NK-92 (cell line): ENCODE data around the gene NFATC3.

Source experiments
- DNase-seq: peaks from one replicate; lab custom pipeline; 2025; ENCODE audit not compliant: unreplicated experiment; lab: John Stamatoyannopoulos, UW

Gene NFATC3

DNA sequence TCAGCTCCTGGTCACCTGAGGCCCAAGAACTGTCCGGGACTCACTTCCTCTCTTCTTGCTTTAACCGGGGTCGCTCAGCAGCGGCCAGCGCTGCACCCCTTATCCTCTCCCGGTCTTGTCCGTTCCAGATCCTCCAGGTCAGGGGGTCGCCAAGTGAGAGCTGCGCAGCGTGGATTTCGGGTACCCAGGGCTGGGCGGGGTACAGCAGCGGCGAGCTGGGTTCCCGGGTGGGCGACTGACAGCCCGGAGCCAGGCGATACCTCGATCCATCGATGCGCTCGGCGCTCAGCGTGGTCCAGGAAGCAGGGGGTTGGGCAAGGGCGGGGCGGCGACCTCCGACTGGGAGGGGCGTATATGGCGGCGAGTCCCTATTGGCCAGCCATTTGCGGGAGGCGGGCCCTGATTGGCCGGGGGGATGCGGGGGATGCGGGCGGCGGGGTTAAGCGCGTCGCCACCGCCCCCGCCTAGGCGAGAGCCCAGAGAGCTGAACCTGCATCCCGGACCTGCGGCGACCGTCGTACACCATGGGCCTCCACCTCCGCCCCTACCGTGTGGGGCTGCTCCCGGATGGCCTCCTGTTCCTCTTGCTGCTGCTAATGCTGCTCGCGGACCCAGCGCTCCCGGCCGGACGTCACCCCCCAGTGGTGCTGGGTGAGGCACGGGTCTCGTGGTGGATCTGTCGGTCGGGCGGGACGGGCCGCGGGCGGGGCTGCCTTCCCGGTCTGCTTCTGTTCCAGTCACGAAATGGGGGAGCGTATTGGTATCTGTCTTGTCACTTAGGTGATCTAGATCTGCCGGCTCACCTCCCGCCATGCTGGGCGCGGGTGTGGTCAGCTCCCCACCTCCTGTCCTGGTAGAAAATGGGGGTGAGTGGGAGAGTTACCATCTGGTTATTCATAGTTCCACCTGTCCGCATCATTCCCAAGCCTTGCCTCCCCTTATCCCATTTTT lies 160.0 kb downstream of the NFATC3 start, which contains the start of gene PLA2G15:
PLA2G15 (plus strand) TSS at position 471 of the 951 bp plus-strand sequence; CDS start at position 525, 54 bp downstream.
- peak; percentile 34 for DNase-seq

DNA sequence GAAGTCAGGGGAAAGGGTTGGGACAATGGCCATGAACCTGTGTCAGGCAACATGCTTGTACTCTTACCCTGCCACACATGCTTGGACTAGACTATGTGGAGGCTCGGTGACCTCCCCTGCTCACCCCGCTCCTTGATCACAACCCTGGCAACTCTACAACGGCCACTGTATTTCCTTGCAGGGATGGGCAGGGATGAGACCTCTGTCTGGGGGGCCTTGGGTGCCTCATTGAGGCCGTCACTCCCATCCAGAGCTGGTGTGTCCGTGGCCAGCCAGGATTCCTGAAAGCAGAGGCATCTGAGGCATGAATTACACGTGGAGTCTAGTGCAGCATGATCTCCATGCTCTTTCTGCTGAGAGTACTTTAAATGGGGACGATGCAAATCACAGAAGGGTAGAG lies 161.0 kb downstream of the NFATC3 start:
- DNase-seq, result no peak

DNA sequence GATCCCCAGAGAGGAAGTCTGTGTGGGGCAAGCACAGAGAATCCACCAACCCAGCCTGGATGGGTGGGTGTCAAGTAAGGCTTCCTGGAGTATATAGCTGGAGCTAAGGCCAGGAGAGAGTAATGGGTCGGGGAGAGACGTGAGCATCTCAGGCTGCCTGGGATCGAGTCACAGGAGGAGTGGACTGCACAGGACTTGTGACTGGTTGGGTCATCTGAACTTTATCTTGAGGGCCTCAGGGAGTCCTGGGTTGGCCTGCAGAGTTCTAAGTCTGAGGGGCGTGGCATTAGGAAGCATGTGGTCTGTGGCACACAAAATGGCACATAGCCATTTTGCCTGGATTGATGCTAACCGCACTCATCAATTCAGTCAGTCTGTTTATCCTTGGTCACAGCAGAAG lies 161.5 kb downstream of the NFATC3 start:
- DNase-seq, result no peak

DNA sequence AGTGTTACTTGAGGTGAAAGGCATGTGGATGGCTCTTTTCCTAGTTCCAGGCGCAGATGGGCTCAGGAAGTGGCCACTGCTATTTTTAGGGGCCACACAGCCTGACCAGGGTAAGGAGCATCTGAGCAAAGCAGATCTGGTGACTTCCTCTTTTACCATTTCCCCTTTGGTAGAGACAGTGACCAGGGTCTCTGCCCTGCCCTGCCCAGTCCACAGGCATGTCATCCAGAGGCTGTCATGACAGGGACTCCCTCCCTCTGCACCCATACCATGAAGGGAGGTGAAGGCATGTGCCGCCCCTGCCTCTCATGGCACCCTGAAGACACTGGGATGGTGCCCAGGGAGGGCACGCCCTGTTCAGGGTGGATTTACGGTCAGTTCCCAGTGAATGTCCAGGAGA lies 162.2 kb downstream of the NFATC3 start:
- DNase-seq, result no peak

DNA sequence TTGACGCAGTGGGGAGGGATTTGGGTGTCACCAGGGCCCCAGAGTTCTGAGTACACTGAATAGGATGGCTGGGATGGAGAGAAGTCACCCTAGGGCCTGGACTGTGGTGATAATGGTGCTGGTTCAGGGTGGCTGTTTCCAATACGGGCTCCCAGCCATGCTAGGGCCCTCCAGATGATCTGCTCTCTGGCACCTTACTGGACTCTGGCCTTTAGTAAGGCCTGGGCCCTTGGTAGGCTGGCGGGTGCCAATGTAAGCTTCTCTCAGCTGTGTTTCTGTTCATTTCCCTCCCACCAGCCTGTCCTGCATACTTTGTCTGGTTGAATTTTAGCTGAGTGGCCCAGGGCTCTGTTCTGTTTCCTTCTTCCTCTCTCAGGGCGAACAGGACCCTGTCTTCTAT lies 162.8 kb downstream of the NFATC3 start:
- no peak for DNase-seq

DNA sequence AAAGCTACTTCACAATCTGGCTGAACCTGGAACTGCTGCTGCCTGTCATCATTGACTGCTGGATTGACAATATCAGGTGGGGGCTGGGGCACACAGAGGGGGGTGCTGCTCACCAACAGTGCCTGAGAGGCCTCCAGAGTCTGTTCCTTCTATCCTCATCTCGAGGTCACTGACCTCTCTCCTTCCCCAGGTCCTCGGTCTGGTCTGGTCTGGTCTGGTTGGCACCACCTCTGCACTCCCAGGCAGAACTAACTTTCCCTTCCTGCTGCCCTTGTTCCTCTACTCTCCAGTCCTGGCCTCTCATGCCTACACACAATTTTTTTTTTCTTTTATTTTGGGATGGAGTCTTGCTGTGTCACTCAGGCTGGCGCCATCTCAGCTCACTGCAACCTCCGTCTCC lies 164.2 kb downstream of the NFATC3 start:
- DNase-seq, result no peak

DNA sequence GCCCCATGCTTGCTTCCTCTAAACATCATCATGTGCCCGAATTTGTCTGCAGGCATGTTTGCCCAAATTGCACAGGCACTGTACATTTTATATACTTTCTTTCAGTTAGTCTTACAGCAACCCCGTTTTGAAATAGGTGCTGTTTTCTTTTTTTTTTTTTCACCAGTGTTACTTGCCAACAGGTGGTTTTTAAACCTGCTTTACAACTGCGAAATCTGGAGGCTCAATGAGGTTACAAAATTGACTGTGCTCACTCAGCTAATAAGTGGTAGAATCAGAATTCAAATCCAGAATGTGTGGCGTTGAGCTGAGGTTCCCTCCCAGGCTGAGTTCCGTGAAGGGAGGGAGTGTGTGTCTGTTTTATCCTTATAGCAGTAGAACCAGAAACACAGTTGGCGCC lies 165.8 kb downstream of the NFATC3 start:
- no peak for DNase-seq

DNA sequence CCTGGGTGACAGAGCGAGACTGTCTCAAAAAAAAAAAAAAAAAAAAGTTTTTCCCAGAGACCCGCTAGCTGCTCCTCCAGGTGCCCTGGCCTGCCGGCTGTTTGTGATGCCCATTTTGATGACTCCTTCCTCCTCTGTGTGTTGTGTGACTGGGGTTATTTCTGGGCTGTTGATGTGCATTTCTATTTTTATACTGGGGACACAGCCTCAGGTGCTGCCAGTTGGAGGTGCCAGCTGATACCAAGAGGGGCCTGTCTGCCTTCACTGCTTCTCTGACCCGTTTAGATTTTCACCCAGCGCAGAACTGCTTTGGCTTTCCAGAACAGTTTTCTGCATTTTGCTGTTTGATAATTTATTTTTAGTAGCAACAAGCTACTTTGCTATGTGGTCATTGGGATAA lies 166.7 kb downstream of the NFATC3 start:
- no peak for DNase-seq

DNA sequence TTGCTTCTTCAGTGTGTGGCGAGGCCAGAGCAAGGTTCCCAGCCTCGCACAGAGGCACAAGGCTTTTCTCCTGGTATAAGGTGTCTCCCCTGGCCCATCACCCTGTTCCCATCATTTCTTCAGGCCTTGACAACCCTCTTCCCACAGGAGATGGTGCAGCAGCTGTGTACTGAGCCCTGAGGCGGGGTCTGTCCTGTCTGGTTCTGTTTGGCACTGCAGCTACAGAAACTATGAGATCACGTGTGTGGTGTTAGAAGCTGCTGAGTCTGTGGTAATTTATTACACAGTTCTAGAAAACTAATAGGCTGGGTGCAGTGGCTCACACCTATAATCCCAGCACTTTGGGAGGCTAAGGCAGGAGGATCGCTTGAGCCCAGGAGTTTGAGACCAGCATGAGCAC lies 167.2 kb downstream of the NFATC3 start:
- DNase-seq, result no peak

DNA sequence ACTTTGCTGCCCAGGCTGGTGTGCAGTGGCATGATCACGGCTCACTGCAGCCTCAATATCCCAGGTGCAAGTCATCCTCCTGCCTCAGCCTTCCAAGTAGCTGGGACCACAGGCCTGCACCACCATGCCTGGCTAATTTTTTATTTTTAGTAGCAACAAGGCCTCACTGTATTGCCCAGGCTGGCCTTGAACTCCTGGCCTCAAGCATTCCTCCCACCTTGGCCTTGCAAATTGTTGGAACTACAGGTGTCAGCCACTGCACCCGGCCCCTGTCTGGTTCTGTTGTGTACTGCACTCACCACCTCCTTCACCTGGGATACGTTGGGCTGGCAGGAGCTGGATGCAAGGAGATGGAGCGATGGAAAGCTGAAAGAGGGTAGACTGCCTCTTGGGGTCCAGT lies 168.6 kb downstream of the NFATC3 start:
- DNase-seq, result no peak

DNA sequence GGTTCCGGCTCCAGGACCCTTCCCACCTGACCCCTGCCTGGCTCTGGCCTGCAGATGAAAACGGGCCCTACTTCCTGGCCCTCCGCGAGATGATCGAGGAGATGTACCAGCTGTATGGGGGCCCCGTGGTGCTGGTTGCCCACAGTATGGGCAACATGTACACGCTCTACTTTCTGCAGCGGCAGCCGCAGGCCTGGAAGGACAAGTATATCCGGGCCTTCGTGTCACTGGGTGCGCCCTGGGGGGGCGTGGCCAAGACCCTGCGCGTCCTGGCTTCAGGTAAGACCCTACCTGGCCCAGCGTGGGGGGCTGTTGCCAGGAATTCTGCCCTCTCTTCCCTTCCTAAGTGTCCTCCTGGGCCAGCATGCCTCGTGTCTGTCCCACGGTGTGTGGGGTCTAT lies 170.5 kb downstream of the NFATC3 start:
- DNase-seq, result no peak

DNA sequence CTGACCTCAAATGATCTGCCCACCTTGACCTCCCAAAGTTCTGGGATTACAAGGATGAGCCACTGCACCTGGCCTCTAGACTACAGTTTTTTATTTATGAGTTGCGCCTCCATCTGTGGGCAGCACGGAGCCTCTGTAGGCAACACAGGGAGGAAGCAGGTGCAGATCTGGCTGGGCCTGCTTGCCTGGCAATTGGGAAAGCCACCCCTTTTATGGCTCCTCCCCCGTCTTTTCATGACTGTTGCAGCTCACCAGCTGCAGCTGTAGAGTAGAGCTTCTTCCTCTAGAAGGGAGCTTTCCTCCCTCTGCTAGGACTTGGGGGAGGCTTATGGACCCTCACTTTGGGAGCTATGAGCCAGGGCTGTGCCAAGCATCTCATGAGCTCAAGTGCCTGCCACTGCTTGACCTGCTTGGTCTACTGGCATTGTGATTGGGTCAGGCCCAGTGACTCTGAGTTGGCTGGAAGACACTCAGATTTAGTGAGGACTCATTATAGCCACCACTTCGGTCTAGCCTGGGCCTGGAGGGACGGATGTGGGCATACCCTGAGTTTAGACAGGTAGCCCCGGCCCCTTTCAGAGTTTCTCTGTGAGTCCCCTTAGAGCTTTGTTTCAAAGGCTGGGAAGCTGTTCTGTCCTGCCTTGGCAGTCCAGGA lies 172.2 kb downstream of the NFATC3 start:
- DNase-seq, result no peak

DNA sequence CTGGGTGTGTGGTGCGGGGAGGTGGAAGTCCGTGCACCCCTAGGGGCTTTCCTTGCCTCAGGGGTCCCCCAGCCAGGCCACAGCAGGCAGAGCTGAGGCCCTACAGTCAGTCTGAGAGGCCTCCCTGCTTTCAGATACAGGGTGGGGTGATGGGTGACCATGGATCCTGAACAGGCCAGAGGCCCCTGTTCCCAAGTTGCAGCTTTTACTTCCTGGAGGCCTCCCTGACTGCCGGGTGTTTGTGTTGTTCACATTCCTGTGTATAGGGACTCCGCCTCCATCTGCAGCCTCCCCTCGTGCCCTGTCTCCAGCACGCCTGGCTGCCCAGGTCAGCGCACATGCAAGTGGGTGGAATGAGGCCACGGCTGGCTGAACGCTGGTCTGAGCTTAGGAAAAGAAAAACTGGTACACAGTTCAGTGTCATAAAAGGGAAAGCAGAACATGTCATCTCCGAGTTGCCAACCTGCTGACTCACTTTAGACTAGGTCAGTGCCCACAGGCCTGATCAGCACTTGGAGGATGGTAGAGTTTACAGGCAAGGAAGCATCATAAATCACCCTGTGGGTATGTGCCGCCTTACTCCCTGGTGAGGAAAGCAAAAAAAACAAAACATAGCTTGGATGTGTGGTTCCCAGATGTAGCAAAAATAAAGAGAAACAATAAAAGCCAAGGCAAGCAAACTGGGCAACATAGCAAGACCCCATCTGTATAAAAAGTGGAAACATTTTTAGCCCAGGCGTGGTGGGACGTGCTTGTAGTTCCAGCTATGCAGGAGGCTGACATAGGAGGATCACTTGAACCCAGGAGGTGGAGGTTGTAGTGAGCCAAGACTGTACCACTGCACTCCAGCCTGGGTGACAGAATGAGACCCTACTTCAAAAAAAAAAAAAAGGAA lies 173.0 kb downstream of the NFATC3 start:
- no peak for DNase-seq

DNA sequence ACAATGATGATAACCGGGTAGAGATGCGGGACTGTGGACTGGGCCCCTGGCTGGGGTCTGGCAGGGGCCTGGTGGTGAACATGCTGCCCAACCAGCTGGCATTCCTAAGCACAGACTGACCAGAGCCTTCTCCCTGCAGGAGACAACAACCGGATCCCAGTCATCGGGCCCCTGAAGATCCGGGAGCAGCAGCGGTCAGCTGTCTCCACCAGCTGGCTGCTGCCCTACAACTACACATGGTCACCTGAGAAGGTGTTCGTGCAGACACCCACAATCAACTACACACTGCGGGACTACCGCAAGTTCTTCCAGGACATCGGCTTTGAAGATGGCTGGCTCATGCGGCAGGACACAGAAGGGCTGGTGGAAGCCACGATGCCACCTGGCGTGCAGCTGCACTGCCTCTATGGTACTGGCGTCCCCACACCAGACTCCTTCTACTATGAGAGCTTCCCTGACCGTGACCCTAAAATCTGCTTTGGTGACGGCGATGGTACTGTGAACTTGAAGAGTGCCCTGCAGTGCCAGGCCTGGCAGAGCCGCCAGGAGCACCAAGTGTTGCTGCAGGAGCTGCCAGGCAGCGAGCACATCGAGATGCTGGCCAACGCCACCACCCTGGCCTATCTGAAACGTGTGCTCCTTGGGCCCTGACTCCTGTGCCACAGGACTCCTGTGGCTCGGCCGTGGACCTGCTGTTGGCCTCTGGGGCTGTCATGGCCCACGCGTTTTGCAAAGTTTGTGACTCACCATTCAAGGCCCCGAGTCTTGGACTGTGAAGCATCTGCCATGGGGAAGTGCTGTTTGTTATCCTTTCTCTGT lies 174.0 kb downstream of the NFATC3 start:
- DNase-seq, result no peak

DNA sequence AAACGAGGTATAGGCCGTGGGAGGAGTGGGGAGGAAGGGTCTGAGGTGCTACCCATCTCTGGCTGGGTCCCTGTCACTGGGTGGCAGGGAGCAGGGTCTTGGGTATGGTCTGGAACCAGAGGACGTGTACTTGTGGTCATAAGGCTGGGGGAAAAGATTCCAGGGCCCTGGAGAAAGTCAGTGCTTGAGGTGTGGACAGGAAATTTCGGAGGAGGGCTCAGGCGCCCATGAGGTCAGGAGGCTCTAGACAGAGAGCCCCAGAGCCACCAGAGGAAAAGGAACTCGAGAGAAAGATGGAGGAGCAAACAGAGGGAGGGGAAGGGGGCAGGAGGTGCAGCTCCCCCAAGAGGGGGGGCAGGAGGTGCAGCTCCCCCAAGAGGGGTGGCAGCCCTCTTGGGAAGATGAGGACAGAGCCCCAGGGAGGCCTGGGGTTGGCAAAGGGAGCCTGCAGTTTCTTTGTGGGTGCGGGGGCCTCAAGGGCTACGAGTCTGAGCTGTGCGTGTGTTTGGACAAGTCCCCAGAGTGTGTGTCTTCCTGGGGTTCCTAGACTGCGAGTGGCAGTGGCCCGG lies 178.5 kb downstream of the NFATC3 start:
- no peak for DNase-seq

DNA sequence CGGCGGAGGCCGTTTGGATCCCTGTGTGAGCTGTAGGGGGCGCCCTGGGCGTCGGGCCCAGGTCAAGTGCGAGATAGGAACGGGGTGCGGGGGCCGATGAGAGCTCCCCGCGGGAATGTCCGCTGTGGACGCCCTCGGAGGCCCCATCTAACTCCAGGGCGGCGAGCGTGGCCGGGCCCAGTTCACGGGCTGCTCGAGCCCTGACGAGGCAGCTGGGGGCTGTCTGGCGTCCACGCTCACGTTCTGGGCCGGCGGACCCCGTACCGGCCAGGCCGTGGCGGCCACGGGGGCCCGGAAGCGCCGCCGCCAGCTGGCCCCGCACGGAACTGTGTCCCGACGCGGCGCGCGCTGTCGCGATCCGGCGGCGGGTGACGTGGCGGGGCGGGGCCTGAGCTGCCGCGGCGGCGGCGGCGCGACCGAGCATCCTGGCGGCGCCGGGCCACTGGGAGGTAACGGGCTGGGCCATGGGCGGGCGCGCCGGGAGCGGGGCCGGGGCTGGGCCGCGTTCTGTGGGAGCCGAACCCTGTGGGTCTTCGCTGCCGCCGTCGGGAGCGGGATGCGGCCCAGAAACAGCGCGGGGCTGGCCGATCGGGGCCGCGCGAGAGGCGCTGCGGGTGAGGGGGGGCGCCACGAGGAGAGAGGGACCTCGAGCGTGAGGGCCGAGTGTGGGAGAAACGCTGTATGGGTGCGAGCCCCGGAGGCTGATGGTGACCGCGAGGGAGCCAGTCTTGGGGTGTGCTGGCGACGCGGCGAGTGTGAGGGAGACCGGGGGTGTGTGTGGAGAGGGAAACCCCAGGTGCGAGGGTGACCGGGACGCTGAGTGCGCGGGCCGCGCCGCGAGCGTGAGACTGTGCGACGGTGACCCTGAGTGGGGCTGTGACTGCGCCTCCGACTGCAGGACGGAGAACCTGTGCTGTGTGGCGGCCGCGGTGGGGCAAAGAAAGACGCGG lies 179.2 kb downstream of the NFATC3 start, which contains the start of gene SLC7A6:
SLC7A6 (plus strand) TSS at position 399 of the 950 bp plus-strand sequence. CDS start 10,201 bp downstream, outside the sequence.
- no peak for DNase-seq

DNA sequence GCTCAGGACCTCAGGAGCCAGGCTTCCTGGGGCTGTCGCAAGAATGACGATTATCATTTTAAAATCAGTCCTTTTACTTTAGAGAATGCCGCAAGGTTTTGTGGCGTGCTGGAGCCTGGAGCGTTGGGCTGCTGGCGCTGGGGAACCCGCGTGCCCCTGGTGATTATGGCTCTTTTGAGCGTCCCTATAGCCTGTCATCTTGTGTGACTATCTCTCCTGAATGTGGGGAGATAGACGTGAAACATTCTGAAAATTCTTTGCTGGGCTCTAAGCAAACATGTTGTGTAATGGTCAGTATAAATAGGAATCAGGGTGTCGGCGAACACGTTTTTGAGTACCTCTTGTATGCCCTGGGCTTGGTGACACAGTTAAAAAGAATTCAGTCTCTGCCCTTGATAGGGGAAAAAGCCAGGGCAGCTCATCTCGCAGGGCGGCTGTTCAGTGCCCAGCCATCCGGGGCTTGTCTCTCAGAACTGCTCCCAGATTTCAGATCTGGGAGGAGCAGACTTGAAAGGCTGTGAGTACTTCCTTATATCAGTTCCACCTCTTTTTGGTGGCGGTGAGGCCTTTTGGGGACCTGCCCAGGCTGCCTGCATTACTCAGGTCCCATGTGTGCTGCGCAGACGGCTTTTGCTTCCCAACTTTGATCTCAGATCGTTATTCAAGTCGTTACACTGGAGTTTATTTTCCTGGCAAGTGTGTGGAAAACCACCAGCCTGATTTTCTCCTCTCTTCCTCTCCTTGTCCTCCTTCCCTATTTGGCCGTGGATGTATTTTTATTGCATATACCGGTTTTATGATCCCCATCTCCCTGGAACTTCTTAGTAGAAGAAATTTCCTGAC lies 180.1 kb downstream of the NFATC3 start:
- no peak for DNase-seq
